HG03175 (cell line): ENCODE measurements around the gene NRXN2.

ENCODE experiments used
- ATAC-seq: cut with Tn5 transposase; IDR thresholded peaks from one replicate; pipeline ENCODE4 v1.9.1; 2021; ENCODE audit warnings: mild to moderate bottlenecking, moderate library complexity; ENCODE audit not compliant: unreplicated experiment

Gene NRXN2

GRCh38 chr11:64722141-64723065 is 594 bp downstream of the NRXN2 start:
- ATAC-seq, result no peak

- ATAC-seq, result no peak
Measured at GRCh38 chr11:64721359-64721699, 1.7 kb downstream of the NRXN2 start.

- ATAC-seq, result no peak
Measured at GRCh38 chr11:64720640-64721358, 2.2 kb downstream of the NRXN2 start.

GRCh38 chr11:64720167-64720566 is 2.8 kb downstream of the NRXN2 start:
- no peak for ATAC-seq

- no peak for ATAC-seq
Measured at GRCh38 chr11:64719406-64719805, 3.6 kb downstream of the NRXN2 start.

- no peak for ATAC-seq
Measured at GRCh38 chr11:64718780-64719124, 4.2 kb downstream of the NRXN2 start.

- ATAC-seq, result no peak
Measured at GRCh38 chr11:64718084-64718779, 4.8 kb downstream of the NRXN2 start.

GRCh38 chr11:64717268-64717578 is 5.8 kb downstream of the NRXN2 start:
- ATAC-seq, result no peak

GRCh38 chr11:64716473-64717267 is 6.3 kb downstream of the NRXN2 start:
- no peak for ATAC-seq

- no peak for ATAC-seq
Measured at GRCh38 chr11:64715756-64716472, 7.1 kb downstream of the NRXN2 start.

- ATAC-seq, result no peak
Measured at GRCh38 chr11:64715110-64715509, 7.9 kb downstream of the NRXN2 start.

GRCh38 chr11:64714666-64715065 is 8.3 kb downstream of the NRXN2 start:
- ATAC-seq, result no peak

- ATAC-seq, result no peak
Measured at GRCh38 chr11:64713781-64714363, 9.1 kb downstream of the NRXN2 start.

- ATAC-seq, result no peak
Measured at GRCh38 chr11:64713016-64713707, 9.8 kb downstream of the NRXN2 start.

- ATAC-seq, result no peak
Measured at GRCh38 chr11:64712430-64713015, 10.5 kb downstream of the NRXN2 start.

- ATAC-seq, result no peak
Measured at GRCh38 chr11:64711956-64712362, 11.0 kb downstream of the NRXN2 start.

- no peak for ATAC-seq
Measured at GRCh38 chr11:64711138-64711955, 11.7 kb downstream of the NRXN2 start.

GRCh38 chr11:64710418-64711137 is 12.4 kb downstream of the NRXN2 start:
- ATAC-seq, result no peak
